Natural killer cell (primary cell): ENCODE results near the gene PRR12. TPM values are rescaled to one million over a fixed set of nuclear protein-coding genes. Genes with fewer than 3 reads are reported as not detected.
A peak's percentile ranks its signal among the peaks of the same experiment; 100 is the strongest.

Experiments
- ATAC-seq, 3 donors: fragments of 150-1000 bp in 2 of 3; fragments of 200-7000 bp in 1 of 3; cut with Tn5 transposase; 1 replicate in 1 of 3; 2 replicates in 2 of 3; pipeline ENCODE4 v1.10.0; 2021; ENCODE audit warnings: mild to moderate bottlenecking in 2 of 3, moderate library complexity in 2 of 3
- DNase-seq, 2 donors: peaks; one replicate each; pipeline versions ENCODE4 v3.0.0 to v3.0.0-alpha.2; 2013 to 2021; ENCODE audit warnings: mixed read lengths in 1 of 2
- H3K27ac ChIP-seq: one replicate; pipeline ENCODE4 v1.5.1; 2013; ENCODE audit warnings: mild to moderate bottlenecking, low read length
- H3K27me3 ChIP-seq: one replicate; pipeline ENCODE4 v1.6.1; 2013; ENCODE audit warnings: low read length; ENCODE audit not compliant: control insufficient read depth, insufficient read depth
- H3K36me3 ChIP-seq: one replicate; pipeline ENCODE4 v1.6.1; 2013; ENCODE audit warnings: low read length; ENCODE audit not compliant: control insufficient read depth, insufficient read depth
- H3K4me1 ChIP-seq: one replicate; pipeline ENCODE4 v1.6.1; 2013; ENCODE audit warnings: low read length; ENCODE audit not compliant: control insufficient read depth, insufficient read depth
- H3K4me3 ChIP-seq: one replicate; pipeline ENCODE4 v1.5.1; 2013; ENCODE audit warnings: low read length
- H3K9me3 ChIP-seq: one replicate; pipeline ENCODE4 v1.6.1; 2013; ENCODE audit warnings: low read length; ENCODE audit not compliant: control insufficient read depth, insufficient read depth
- H3K27ac Mint-ChIP-seq, 2 donors: one replicate each; pipeline ENCODE4 v1.8.0; 2022; ENCODE audit warnings: mild to moderate bottlenecking in 2 of 2, mixed read lengths in 2 of 2, moderate library complexity in 1 of 2
- H3K27me3 Mint-ChIP-seq, 2 donors: one replicate each; pipeline ENCODE4 v1.8.0; 2022; ENCODE audit warnings: low read depth in 2 of 2, mixed read lengths in 2 of 2
- H3K36me3 Mint-ChIP-seq: one replicate; pipeline ENCODE4 v1.8.0; 2022; ENCODE audit warnings: mixed read lengths
- H3K4me1 Mint-ChIP-seq, 2 donors: one replicate each; pipeline ENCODE4 v1.8.0; 2022; ENCODE audit warnings: mixed read lengths in 2 of 2
- H3K4me3 Mint-ChIP-seq: one replicate; pipeline ENCODE4 v1.8.0; 2022; ENCODE audit warnings: mild to moderate bottlenecking, moderate library complexity, mixed read lengths
- H3K9me3 Mint-ChIP-seq, 2 donors: one replicate each; pipeline ENCODE4 v1.8.0; 2022; ENCODE audit warnings: mixed read lengths in 2 of 2
- WGBS: methylation state at CpG from one replicate; pipeline ENCODE4 v1.1.7; 2013; ENCODE audit warnings: missing lambda C conversion rate; ENCODE audit not compliant: insufficient coverage; 5-methylcytosine and 5-hydroxymethylcytosine counted together
- intact Hi-C: fragments of 100-400 bp; cut with micrococcal nuclease; formaldehyde crosslinking; loops from one replicate; pipeline ENCODE4 v1.14.2; 2022
- total RNA-seq, 4 donors: library from RNA; stranded (reverse); fragments of 120-200 nt in 1 of 4; gene quantifications; one replicate each; pipeline versions ENCODE4 v1.2.3 to v1.2.4, GENCODE V29; 2013 to 2022
- TF ChIP-seq, protein P1 (sequence below): fragments of 200-600 bp; IDR thresholded peaks from one replicate; pipeline ENCODE4 v1.8.0; 2022; ENCODE audit warnings: antibody characterized with exemption

Gene PRR12
- 10 to 100 TPM; 51.1 to 62.1 (median 56.0) TPM for total RNA-seq
- 9.3 TPM for total RNA-seq (2013)

- Mint-ChIP-seq H3K4me1 (peaks cover 32 to 41% of the 10 kb centered on the region in 2 donors), H3K27me3 (no peaks in the 10 kb centered on the region), H3K36me3 (no peaks in the 10 kb centered on the region), H3K9me3 (no peaks in the 10 kb centered on the region), H3K4me3 (peak within 1 kb of the TSS; percentile 90), H3K27ac (peak within 1 kb of the TSS; percentile 89 to 90)
- ATAC-seq (peak; percentile 35 to 50 (median 38)), DNase-seq (peak; percentile 62 to 89)
- Histone ChIP-seq H3K4me1 (peaks cover 29% of the 10 kb centered on the region), H3K27me3 (no peaks in the 10 kb centered on the region), H3K27ac (peak within 1 kb of the TSS; percentile 52), H3K36me3 (peaks cover 22% of the 10 kb centered on the region), H3K4me3 (peak within 1 kb of the TSS; percentile 88), H3K9me3 (no peaks in the 10 kb centered on the region)
- 0% methylated on average over 29 of the region's 66 CpGs for WGBS
- intact Hi-C loops: loop anchor here (2.0 kb wide), 1 partner anchor 88 kb away; no protein-coding TSS in a partner anchor
- TF ChIP-seq, protein P1, sequence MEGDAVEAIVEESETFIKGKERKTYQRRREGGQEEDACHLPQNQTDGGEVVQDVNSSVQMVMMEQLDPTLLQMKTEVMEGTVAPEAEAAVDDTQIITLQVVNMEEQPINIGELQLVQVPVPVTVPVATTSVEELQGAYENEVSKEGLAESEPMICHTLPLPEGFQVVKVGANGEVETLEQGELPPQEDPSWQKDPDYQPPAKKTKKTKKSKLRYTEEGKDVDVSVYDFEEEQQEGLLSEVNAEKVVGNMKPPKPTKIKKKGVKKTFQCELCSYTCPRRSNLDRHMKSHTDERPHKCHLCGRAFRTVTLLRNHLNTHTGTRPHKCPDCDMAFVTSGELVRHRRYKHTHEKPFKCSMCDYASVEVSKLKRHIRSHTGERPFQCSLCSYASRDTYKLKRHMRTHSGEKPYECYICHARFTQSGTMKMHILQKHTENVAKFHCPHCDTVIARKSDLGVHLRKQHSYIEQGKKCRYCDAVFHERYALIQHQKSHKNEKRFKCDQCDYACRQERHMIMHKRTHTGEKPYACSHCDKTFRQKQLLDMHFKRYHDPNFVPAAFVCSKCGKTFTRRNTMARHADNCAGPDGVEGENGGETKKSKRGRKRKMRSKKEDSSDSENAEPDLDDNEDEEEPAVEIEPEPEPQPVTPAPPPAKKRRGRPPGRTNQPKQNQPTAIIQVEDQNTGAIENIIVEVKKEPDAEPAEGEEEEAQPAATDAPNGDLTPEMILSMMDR: no peak
These were observed at the start of gene PRR12 for GRCh38 chr19:49590971-49591730. Gene PRR12, plus strand, starts transcription at chr19:49591182. Its CDS starts 473 bp downstream, at chr19:49591655.

GRCh38 chr19:49541914-49542313 lies 49.1 kb upstream of the PRR12 start:
- DNase-seq (no peak), ATAC-seq (no peak)
- Mint-ChIP-seq H3K36me3 (no peaks in the 10 kb centered on the region), H3K27me3 (peaks cover 0 to 2% of the 10 kb centered on the region in 2 donors), H3K4me3 (no peak overlapping the region), H3K9me3 (no peaks in the 10 kb centered on the region), H3K4me1 (peaks cover 3 to 13% of the 10 kb centered on the region in 2 donors), H3K27ac (no peak overlapping the region)
- H3K4me1 ChIP-seq: peaks cover 13% of the 10 kb centered on the region
- H3K36me3 ChIP-seq: no peaks in the 10 kb centered on the region
- 95% methylated on average over 6 of the region's 6 CpGs for WGBS
- H3K27ac ChIP-seq: no peak overlapping the region
- intact Hi-C loops: no loop called here
- H3K4me3 ChIP-seq: no peak overlapping the region
- no peaks in the 10 kb centered on the region for H3K27me3 ChIP-seq
- TF ChIP-seq, protein P1: no peak
- no peaks in the 10 kb centered on the region for H3K9me3 ChIP-seq

DNA sequence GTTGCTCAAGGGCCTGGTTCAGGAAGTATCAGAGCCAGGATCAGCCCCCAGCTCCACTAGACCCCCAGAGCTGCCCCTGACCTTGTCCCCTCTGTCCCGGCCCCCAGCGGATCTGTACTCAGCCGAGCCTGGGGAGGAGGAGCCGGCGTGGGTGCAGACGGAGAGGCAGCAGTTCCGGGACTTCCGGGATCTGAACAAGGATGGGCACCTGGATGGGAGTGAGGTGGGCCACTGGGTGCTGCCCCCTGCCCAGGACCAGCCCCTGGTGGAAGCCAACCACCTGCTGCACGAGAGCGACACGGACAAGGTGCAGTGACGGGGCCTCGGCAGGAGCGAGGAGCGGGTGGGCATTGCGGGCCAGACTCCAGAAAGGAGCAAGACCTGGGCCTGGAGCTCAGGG lies 48.5 kb upstream of the PRR12 start:
- WGBS: 97% methylated on average over 16 of the region's 16 CpGs
- ATAC-seq (no peak), DNase-seq (no peak)
- peaks cover 0 to 2% of the 10 kb centered on the region in 2 donors for H3K27me3 Mint-ChIP-seq
- intact Hi-C loops: no loop called here
- no peak overlapping the region for H3K27ac Mint-ChIP-seq
- H3K4me1 Mint-ChIP-seq: peaks cover 5 to 15% of the 10 kb centered on the region in 2 donors
- Histone ChIP-seq H3K36me3 (no peaks in the 10 kb centered on the region), H3K4me3 (no peak overlapping the region), H3K27me3 (no peaks in the 10 kb centered on the region), H3K9me3 (no peaks in the 10 kb centered on the region), H3K27ac (no peak overlapping the region), H3K4me1 (peaks cover 9% of the 10 kb centered on the region)
- no peaks in the 10 kb centered on the region for H3K9me3 Mint-ChIP-seq
- H3K4me3 Mint-ChIP-seq: no peak overlapping the region
- TF ChIP-seq, protein P1: no peak
- H3K36me3 Mint-ChIP-seq: no peaks in the 10 kb centered on the region
